ENCODE measurements around the gene ZFR2. TPM values are rescaled to one million over a fixed set of nuclear protein-coding genes. Genes with fewer than 3 reads are reported as not detected.

ZFR2 gene
- total RNA-seq, 1 donor from 2014 or later = 4.7 TPM

GRCh38 chr19:3774621-3775373 is 94.0 kb downstream of the ZFR2 start:
- H3K9me3 Mint-ChIP-seq = no peaks in the 10 kb centered on the region
- no peak for TF ChIP-seq CTCF (conservative IDR thresholded peaks at IDR 0.05)
- DNase-seq (ENCODE audit: extremely low spot score, unreplicated experiment) = no peak
- no peak overlapping the region for H3K27ac Mint-ChIP-seq
- peaks cover 3% of the 10 kb centered on the region for H3K27me3 Mint-ChIP-seq
- no peak overlapping the region for H3K4me3 Mint-ChIP-seq
- no peaks in the 10 kb centered on the region for H3K36me3 Mint-ChIP-seq
- no peaks in the 10 kb centered on the region for H3K4me1 Mint-ChIP-seq (ENCODE audit: unreplicated experiment)

GRCh38 chr19:3773814-3774515 is 94.9 kb downstream of the ZFR2 start:
- Mint-ChIP-seq H3K9me3 (no peaks in the 10 kb centered on the region), H3K27ac (no peak overlapping the region), H3K4me3 (no peak overlapping the region), H3K4me1 (ENCODE audit: unreplicated experiment) (no peaks in the 10 kb centered on the region), H3K27me3 (peaks cover 3% of the 10 kb centered on the region), H3K36me3 (no peaks in the 10 kb centered on the region)
- DNase-seq (ENCODE audit: extremely low spot score, unreplicated experiment) = no peak
- no peak for TF ChIP-seq CTCF (conservative IDR thresholded peaks at IDR 0.05)

- Mint-ChIP-seq H3K4me1 (ENCODE audit: unreplicated experiment) (no peaks in the 10 kb centered on the region), H3K36me3 (no peaks in the 10 kb centered on the region), H3K4me3 (no peak within 1 kb of the TSS), H3K27ac (peak within 1 kb of the TSS; percentile 47), H3K27me3 (peaks cover 3% of the 10 kb centered on the region), H3K9me3 (no peaks in the 10 kb centered on the region)
- DNase-seq (ENCODE audit: extremely low spot score, unreplicated experiment) = no peak
- TF ChIP-seq CTCF (conservative IDR thresholded peaks at IDR 0.05) = no peak
These were observed 96.9 kb downstream of the ZFR2 start, which contains the start of gene RAX2 for GRCh38 chr19:3771906-3772455. TSS of gene RAX2 (minus strand) at chr19:3772228. CDS start at chr19:3771742, 486 bp downstream.

- Mint-ChIP-seq H3K27me3 (peaks cover 3% of the 10 kb centered on the region), H3K4me3 (no peak overlapping the region), H3K4me1 (ENCODE audit: unreplicated experiment) (no peaks in the 10 kb centered on the region), H3K36me3 (no peaks in the 10 kb centered on the region), H3K27ac (peak overlapping the region; percentile 47), H3K9me3 (no peaks in the 10 kb centered on the region)
- no peak for DNase-seq (ENCODE audit: extremely low spot score, unreplicated experiment)
- no peak for TF ChIP-seq CTCF (conservative IDR thresholded peaks at IDR 0.05)
These were observed 97.6 kb downstream of the ZFR2 start for GRCh38 chr19:3771000-3771905.
